Measurements from ENCODE around the gene CACNB2.

- TF ChIP-seq CTCF (IDR thresholded peaks at IDR 0.05; ENCODE audit: low read depth, low read length): no peak
- no peak for TF ChIP-seq EZH2phosphoT487 (IDR thresholded peaks at IDR 0.05; ENCODE audit: low read depth)
Measured at GRCh38 chr10:18328941-18329340, 188.7 kb downstream of the CACNB2 start.
